Neutrophil (primary cell): ENCODE results near the gene WAC.

Experiments
- H3K27ac ChIP-seq: fragments of 200-600 bp; sonication (generic); 2 replicates; pipeline ENCODE4 v1.5.1; 2016; ENCODE audit warnings: mild to moderate bottlenecking, moderate library complexity
- H3K27me3 ChIP-seq: fragments of 200-600 bp; sonication (generic); 2 replicates; pipeline ENCODE4 v1.6.0; 2016; ENCODE audit warnings: mild to moderate bottlenecking
- H3K36me3 ChIP-seq: fragments of 200-600 bp; sonication (generic); 2 replicates; pipeline ENCODE4 v1.5.1; 2017
- H3K4me1 ChIP-seq, 2 experiments: fragments of 200-600 bp in 1 of 2; sonication (generic) in 1 of 2; 1 replicate in 1 of 2; 2 replicates in 1 of 2; pipeline versions ENCODE4 v1.5.1 to v1.6.1; 2013 to 2016; ENCODE audit warnings: low read depth in 1 of 2, low read length in 1 of 2, mild to moderate bottlenecking in 1 of 2, moderate library complexity in 1 of 2; ENCODE audit not compliant: control insufficient read depth in 1 of 2, insufficient read depth in 1 of 2
- H3K4me3 ChIP-seq, 2 experiments: fragments of 200-600 bp in 1 of 2; sonication (generic) in 1 of 2; 1 replicate in 1 of 2; 2 replicates in 1 of 2; pipeline ENCODE4 v1.5.1; 2013 to 2016; ENCODE audit warnings: low read depth in 1 of 2, low read length in 1 of 2, mild to moderate bottlenecking in 1 of 2, moderate library complexity in 1 of 2
- H3K9me3 ChIP-seq: fragments of 200-600 bp; sonication (generic); 2 replicates; pipeline ENCODE4 v1.5.1; 2016
- CTCF ChIP-seq: fragments of 200-600 bp; sonication (generic); IDR thresholded peaks from 2 replicates; pipeline ENCODE4 v1.5.1; 2016; ENCODE audit warnings: antibody characterized with exemption

The WAC gene

GRCh38 chr10:28587270-28587969 is 54.5 kb downstream of the WAC start:
- H3K27ac ChIP-seq = peak overlapping the region; percentile 51

GRCh38 chr10:28587970-28588290 is 55.0 kb downstream of the WAC start:
- H3K36me3 ChIP-seq = peaks cover 54% of the 10 kb centered on the region
- H3K27ac ChIP-seq = peak overlapping the region; percentile 51
- H3K4me1 ChIP-seq = peaks cover 24 to 36% of the 10 kb centered on the region in 2 experiments
- TF ChIP-seq CTCF = no peak
- H3K9me3 ChIP-seq = no peaks in the 10 kb centered on the region
- no peak overlapping the region for H3K4me3 ChIP-seq
- no peaks in the 10 kb centered on the region for H3K27me3 ChIP-seq

More at GRCh38 chr10:28587270-28587969, 54.5 kb downstream of the WAC start:
- H3K36me3 ChIP-seq = peaks cover 52% of the 10 kb centered on the region
- no peaks in the 10 kb centered on the region for H3K9me3 ChIP-seq
- no peak overlapping the region for H3K4me3 ChIP-seq
- H3K4me1 ChIP-seq = peaks cover 25 to 32% of the 10 kb centered on the region in 2 experiments
- no peak for TF ChIP-seq CTCF
- H3K27me3 ChIP-seq = no peaks in the 10 kb centered on the region

- Histone ChIP-seq H3K27me3 (no peaks in the 10 kb centered on the region), H3K27ac (peak overlapping the region; percentile 53), H3K36me3 (peaks cover 42% of the 10 kb centered on the region), H3K9me3 (no peaks in the 10 kb centered on the region), H3K4me3 (no peak overlapping the region), H3K4me1 (peaks cover 30 to 44% of the 10 kb centered on the region in 2 experiments)
- TF ChIP-seq CTCF = no peak
Measured at GRCh38 chr10:28592953-28593352, 60.0 kb downstream of the WAC start.

- Histone ChIP-seq H3K27ac (peak overlapping the region; percentile 53), H3K27me3 (no peaks in the 10 kb centered on the region), H3K9me3 (no peaks in the 10 kb centered on the region), H3K4me3 (no peak overlapping the region), H3K4me1 (peaks cover 25 to 37% of the 10 kb centered on the region in 2 experiments), H3K36me3 (peaks cover 46% of the 10 kb centered on the region)
- no peak for TF ChIP-seq CTCF
Measured at GRCh38 chr10:28593811-28594210, 60.9 kb downstream of the WAC start.

GRCh38 chr10:28594406-28594805 is 61.5 kb downstream of the WAC start:
- Histone ChIP-seq H3K27me3 (no peaks in the 10 kb centered on the region), H3K4me3 (no peak overlapping the region), H3K9me3 (no peaks in the 10 kb centered on the region), H3K4me1 (peaks cover 25 to 33% of the 10 kb centered on the region in 2 experiments), H3K27ac (peak overlapping the region; percentile 53), H3K36me3 (peaks cover 47% of the 10 kb centered on the region)
- no peak for TF ChIP-seq CTCF
